ENCODE data around the gene HOXC10.

The HOXC10 gene

GRCh38 chr12:53950789-53951576, 34.0 kb upstream of the HOXC10 start:
- no peak for DNase-seq

GRCh38 chr12:53951577-53952334, 33.2 kb upstream of the HOXC10 start:
- no peak for DNase-seq

GRCh38 chr12:53952335-53952694, 32.6 kb upstream of the HOXC10 start:
- no peak for DNase-seq

DNA sequence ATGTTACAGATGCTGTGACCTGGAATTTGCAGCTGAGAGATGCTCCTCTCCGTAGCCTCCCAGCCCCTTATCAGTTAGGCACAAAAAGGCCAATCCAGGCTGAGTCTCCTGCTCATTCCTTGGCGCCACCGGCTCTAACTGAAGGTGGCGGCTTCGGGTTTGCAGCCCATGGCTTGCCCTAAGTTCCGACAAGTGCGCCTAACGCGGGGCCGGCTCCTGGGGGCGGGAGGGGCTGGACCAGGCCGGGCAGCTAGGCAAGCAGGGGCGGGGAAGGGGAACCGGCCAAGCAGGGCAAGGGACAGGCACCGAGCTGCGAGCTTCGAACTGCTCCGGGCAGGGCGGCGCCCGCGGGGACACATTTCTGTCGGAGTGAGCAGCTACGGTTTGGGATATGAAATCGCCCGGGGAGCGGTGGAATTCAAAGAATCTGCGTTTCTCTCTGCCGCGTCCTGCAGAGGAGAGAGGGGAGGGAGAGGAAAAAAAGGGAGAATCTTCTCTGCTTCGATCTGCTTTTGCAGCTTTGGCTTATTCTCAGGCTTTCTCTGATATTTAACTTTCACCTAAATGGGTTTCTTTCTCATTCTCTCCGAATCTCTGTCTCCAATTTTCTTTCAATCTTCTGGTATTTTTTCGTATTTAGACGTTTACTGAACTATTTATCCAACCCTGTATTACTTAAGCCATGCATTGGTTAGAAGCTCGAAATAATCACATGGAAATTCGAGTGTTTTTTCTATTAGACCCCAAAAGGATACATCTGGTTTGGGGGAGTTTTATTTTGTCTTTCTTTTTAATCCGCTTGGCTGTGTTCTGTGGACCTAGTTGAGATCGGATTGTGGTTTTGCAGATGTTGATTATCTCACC, 31.8 kb upstream of the HOXC10 start:
- DNase-seq, result no peak

DNA sequence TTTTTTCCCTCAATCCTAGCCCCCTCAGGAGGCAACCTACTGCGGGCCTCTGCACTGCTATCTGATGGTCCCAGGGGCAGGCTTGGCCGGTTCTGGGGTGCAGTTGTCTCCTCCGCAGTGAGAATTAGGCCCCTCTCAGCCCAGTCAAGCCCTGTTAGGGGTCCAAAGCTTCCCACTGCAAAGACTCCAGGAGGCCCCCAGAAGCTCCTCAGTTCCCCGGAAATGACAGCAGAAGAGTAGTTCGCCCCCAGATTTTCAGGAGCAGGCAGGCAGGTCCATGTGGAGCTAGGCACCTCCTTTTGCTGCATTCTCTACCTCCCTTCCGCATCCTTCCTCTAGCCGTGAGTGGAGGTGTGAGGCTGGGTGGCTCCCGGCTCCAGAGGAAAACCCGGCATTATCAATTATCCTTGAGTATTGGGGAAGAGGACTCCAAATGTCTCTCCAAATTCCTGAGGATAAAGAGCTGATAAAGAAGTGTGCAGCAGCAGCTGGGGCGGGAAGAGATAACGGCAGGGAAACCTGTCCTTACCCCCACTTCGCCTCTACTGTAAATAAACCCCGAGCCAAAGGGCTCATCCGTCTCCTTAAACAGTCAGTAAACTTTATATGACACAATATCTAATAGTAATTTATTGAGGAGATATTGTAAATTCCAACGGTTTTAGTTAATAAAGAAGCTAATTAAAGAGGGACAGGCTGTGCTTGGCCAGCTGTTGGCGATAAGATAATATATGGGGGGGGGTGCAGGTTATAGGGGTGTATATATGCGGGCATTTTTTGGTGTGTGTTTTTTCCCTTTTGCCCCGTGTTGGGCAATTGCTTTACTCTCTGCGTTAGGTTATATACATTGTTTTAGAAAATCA, 30.9 kb upstream of the HOXC10 start:
- no peak for DNase-seq

- DNase-seq, result no peak
Measured at GRCh38 chr12:53954694-53955035, 30.3 kb upstream of the HOXC10 start, which contains the start of gene HOXC12. TSS of gene HOXC12 (plus strand) at chr12:53954903. CDS start at chr12:53954930, 27 bp downstream.

GRCh38 chr12:53955036-53955775, 29.7 kb upstream of the HOXC10 start:
- no peak for DNase-seq

GRCh38 chr12:53955776-53956250, 29.1 kb upstream of the HOXC10 start:
- DNase-seq, result no peak

GRCh38 chr12:53956251-53956887, 28.6 kb upstream of the HOXC10 start:
- DNase-seq, result no peak

DNA sequence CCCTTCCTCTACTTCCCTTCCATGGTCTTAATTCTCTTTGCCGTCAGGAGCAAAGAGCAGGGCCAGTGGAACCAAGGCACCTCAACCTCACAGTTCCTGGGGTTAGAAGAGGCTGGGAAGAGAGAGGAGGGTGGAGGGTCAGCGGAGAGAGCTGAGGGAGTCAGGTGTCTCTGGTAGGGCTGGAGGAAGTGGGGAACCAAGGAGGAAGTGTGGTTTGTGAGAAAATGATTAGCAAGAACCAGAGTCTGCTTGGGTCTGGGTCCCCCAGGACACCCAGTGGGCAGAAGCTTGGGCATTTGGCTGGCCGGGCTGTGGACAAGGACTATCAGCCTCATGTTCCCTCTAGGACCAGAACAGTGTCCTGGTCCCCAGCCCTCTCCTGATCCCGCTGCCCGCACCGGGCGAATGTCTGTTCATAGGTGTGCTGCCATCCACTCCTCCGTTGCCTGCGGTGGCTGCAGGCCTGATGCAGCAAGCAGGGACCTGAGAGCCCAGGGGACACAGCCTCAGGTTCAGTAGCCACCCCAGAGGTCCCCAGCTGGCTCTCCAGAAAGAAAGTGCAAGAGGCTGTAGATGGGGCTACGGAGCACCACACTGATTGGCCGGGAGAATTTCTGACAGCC, 27.9 kb upstream of the HOXC10 start:
- no peak for DNase-seq

DNA sequence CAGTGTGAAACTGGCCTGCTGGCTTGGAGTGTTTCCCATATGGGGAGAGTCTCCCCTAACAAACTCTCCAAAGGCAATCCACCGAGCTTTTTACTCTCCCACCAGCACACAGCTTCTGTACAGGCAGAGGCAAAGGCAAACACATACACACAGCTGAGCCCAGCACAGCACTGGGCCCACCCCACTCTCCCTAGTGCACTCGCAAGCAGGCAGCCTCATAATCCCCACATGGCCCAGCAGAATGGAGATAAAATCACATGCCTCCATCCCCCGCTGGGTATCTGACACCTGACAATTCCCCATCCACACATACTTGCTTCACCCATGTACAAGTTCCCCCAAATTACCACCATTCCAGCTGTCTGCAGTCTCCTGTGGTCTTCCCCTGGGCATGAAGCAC, 26.8 kb upstream of the HOXC10 start:
- DNase-seq, result no peak

DNA sequence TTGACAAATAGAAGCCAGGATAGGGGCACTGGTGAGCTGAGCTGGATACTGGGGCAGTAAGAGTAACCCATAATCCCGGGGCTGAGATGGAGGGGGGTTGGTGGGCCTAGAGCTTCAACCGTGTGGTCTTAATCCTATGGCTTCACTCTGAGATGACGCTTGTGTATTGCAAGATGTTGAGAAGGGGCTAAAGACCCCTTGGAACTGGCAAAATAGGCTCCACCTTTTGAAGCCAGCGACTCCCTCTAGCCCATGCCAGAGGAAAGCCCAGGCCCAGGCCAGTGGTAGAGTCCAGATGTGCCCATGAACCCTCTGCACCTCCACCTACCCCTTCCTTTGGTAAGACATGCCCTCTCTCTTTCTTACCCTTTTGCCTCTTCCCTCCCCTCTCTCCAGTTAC, 25.6 kb upstream of the HOXC10 start:
- DNase-seq, result no peak

DNA sequence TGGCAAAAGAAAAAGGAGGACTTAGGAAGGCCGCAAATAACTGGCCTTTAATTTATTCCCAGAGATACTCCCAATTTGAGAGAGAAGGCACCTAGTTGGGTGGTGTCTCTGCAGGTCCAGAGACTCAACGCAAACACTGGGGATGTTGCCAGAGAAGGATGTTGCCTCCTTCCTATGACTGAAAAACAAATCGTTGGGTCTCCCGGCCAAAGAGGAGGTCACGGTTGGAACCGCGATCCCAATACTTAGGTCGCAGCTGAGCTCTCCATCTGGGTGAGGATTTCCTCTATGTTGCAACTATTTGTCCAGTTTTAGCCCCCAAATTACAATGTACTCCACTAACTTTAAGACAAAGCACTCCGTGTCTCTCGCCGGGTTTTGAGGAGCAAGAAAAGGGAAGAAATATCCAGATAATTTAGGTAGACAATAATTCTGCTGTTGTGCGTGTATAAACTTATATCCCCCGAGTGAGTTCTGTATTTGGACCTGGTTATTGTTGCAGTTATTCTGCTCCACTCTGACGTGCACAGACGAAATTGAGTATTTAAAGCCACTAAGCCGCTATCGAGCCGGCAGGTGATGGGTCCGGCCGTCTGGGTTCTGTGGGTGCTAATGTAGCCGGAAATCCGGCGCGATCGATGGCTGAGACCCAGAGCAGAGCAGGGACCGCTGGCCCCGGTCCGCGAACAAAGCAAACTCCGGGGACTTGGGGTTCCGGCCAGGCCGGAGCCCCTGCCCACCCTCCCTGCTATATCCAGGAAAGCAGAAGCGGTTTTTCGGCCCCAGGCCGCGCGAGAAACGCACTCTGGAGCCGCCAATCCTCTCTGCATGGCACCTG, 24.5 kb upstream of the HOXC10 start:
- DNase-seq, result no peak

- no peak for DNase-seq
Measured at GRCh38 chr12:53961025-53961761, 23.8 kb upstream of the HOXC10 start.

DNA sequence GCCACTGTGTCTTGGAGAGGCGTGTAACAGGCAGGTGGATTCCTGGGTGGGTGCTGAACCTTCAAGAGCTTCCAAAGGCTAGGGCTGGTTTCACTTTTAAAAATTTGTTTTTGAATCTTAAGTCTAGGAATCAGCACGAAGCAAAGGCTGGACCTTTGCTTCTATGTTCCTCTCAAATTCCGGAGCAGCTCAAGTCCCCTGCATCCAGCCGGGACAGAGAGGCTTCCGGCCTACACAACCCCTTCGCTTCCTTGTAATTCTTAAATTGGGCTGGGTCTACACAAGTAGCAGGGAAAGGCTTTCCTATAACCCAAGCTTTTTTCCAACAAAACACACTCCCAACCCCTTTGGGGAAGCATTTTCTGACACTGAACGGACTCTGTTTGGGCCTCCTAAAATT, 21.9 kb upstream of the HOXC10 start:
- no peak for DNase-seq

DNA sequence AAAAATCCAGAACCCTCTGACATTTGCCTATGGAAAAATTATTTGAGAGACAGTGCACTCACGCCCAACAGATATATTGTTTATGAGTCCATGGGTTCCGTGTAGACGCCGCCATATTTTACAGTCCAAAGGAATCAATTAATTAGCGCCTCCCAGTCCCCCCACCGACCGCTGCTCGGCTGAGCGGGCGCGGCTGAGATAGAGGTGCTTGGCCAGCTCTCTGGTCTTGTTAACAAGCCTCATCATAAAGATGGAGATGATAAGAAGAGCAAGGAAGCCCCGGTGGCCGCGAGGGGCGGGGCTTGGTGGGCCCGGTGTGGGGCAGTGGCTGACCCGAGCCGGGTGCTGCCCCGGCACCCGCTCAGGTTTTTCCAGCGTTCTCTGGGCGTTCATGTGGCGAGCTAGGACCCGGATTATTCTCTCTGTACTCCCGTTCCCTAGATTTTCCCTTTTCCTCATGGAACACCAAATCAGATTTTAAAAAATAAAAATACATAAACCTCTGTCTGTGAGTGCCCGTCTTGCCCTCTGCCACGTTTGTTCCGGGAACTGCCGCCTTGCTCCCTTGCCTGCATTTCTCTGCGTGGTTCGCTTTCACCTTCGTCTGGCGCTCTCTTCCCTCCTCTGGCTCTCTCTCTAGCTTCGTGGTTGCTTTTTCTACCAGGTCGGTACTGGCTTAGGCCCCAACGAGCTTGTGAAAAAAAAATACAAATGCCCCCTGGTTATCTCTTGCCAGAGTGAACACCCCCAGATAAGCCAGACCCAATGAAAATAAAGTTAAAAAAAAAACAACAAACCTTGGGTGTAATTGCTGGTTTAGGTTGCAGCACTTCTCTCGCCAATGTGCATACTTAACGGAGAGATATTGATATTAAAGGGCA, 21.3 kb upstream of the HOXC10 start:
- no peak for DNase-seq

All from anterior cingulate cortex (tissue), 58 donors.